OCI-LY7 (cell line): ENCODE data around the gene C7. TPM values are rescaled to one million over a fixed set of nuclear protein-coding genes. Genes with fewer than 3 reads are reported as not detected.
"Not testable (repeated sequence)": the region's sequence is repeated elsewhere in the genome, so short reads cannot be mapped to it uniquely, and the experiment has no call there.

Source experiments
- BruUV-seq: library from RNA; stranded (reverse); fragments of 400-500 nt; replicated peaks from 2 replicates; lab custom pipeline; 2021; lab: Mats Ljungman, UMichigan
- CTCF ChIA-PET: fragments of 300-600 bp; sonication (Branson Sonifier 250); formaldehyde crosslinking; loops from one replicate; lab custom pipeline; 2022; ENCODE audit warnings: antibody characterized with exemption; ENCODE audit not compliant: unreplicated experiment; lab: Charles Lee
- POLR2A ChIA-PET: fragments of 300-600 bp; sonication (Branson Sonifier 250); formaldehyde crosslinking; loops from one replicate; lab custom pipeline; 2022; ENCODE audit warnings: antibody characterized with exemption; lab: Charles Lee
- DNase-seq: peaks from one replicate; pipeline ENCODE4 v3.0.0-alpha.2; 2015; ENCODE audit warnings: low spot score
- H2AFZ ChIP-seq: fragments of 200-600 bp; sonication (generic), shearing (Covaris generic); 2 replicates; pipeline ENCODE4 v1.6.1; 2014; ENCODE audit warnings: mild to moderate bottlenecking, antibody characterized with exemption, low read length, moderate library complexity
- H3K27ac ChIP-seq: fragments of 200-600 bp; sonication (generic); 2 replicates; pipeline ENCODE4 v1.5.1; 2014; ENCODE audit warnings: mixed run types, low read depth, mild to moderate bottlenecking, moderate library complexity, low read length, inconsistent platforms; ENCODE audit not compliant: poor library complexity, severe bottlenecking
- H3K36me3 ChIP-seq: fragments of 200-600 bp; sonication (generic); 2 replicates; pipeline ENCODE4 v1.6.1; 2014; ENCODE audit warnings: mild to moderate bottlenecking, antibody characterized with exemption, low read length, moderate library complexity, mixed read lengths; ENCODE audit not compliant: insufficient read depth
- H3K4me1 ChIP-seq: fragments of 200-600 bp; sonication (generic); 2 replicates; pipeline ENCODE4 v1.5.1; 2014; ENCODE audit warnings: mild to moderate bottlenecking, low read length; ENCODE audit not compliant: insufficient read depth, poor library complexity, severe bottlenecking
- H3K4me2 ChIP-seq: fragments of 200-600 bp; sonication (generic); 2 replicates; pipeline ENCODE4 v1.6.1; 2014; ENCODE audit warnings: mild to moderate bottlenecking, low read length
- H3K4me3 ChIP-seq: fragments of 200-600 bp; sonication (generic); 2 replicates; pipeline ENCODE4 v1.5.1; 2014; ENCODE audit warnings: mild to moderate bottlenecking, low read depth, low read length; ENCODE audit not compliant: poor library complexity, severe bottlenecking
- H3K79me2 ChIP-seq: fragments of 200-600 bp; sonication (generic); 2 replicates; pipeline ENCODE4 v1.6.1; 2016; ENCODE audit warnings: low read depth, mild to moderate bottlenecking, low read length, moderate library complexity, mixed read lengths; ENCODE audit not compliant: insufficient read depth
- H3K9me2 ChIP-seq: fragments of 200-600 bp; sonication (generic); 2 replicates; pipeline ENCODE4 v1.6.1; 2016; ENCODE audit warnings: mild to moderate bottlenecking, low read length, mixed read lengths; ENCODE audit not compliant: insufficient read depth
- H3K9me3 ChIP-seq: fragments of 200-600 bp; sonication (generic); 2 replicates; pipeline ENCODE4 v1.6.1; 2014; ENCODE audit warnings: mild to moderate bottlenecking, mixed run types, low read length, mixed read lengths
- H4K20me1 ChIP-seq: fragments of 200-600 bp; sonication (generic); 2 replicates; pipeline ENCODE4 v1.6.1; 2014; ENCODE audit warnings: mild to moderate bottlenecking, antibody characterized with exemption, low read length, moderate library complexity, mixed read lengths; ENCODE audit not compliant: insufficient read depth
- CTCF ChIP-seq: fragments of 200-600 bp; sonication (generic); conservative IDR thresholded peaks from 2 replicates; pipeline ENCODE4 v1.5.1; 2014; ENCODE audit warnings: mild to moderate bottlenecking, antibody characterized with exemption, low read length, moderate library complexity, mixed read lengths
- EZH2phosphoT487 ChIP-seq: fragments of 200-600 bp; sonication (generic); IDR thresholded peaks from 2 replicates; pipeline ENCODE4 v1.6.1; 2018; ENCODE audit warnings: low read depth, borderline replicate concordance, mild to moderate bottlenecking, mixed run types, antibody characterized with exemption, low read length, moderate library complexity, mixed read lengths
- intact Hi-C: fragments of 100-400 bp; cut with micrococcal nuclease; formaldehyde crosslinking; loops from one replicate; pipeline ENCODE4 v1.10.0; 2022; ENCODE audit not compliant: unreplicated experiment
- total RNA-seq, 2 experiments: library from RNA; depleted of rRNA in 1 of 2; stranded (reverse); fragments of >200 nt in 1 of 2; shearing (Covaris generic) in 1 of 2; gene quantifications; 2 replicates each; pipeline ENCODE4 v1.2.3, GENCODE V29; 2014 to 2022

The C7 gene
- total RNA-seq, 2 experiments from 2014 or later: not detected

GRCh38 chr5:40879163-40879942 lies 29.9 kb upstream of the C7 start:
- no peak overlapping the region for H3K4me3 ChIP-seq
- no peaks in the 10 kb centered on the region for H3K9me2 ChIP-seq
- H3K4me2 ChIP-seq: no peak overlapping the region
- no peaks in the 10 kb centered on the region for H3K9me3 ChIP-seq
- ChIA-PET CTCF (no interaction called here), POLR2A (no interaction called here)
- no TSS peak for BruUV-seq
- no peaks in the 10 kb centered on the region for H4K20me1 ChIP-seq
- TF ChIP-seq EZH2phosphoT487 (no peak), CTCF (peak; percentile 92)
- DNase-seq: peak; percentile 47
- intact Hi-C loops: loop anchor here (1.0 to 10.0 kb wide), 3 partner anchors 124 to 1305 kb away; partner anchors contain the start of gene TTC33
- no peaks in the 10 kb centered on the region for H3K4me1 ChIP-seq
- no peaks in the 10 kb centered on the region for H3K79me2 ChIP-seq
- H2AFZ ChIP-seq: no peak overlapping the region
- H3K27ac ChIP-seq: no peak overlapping the region
- no peaks in the 10 kb centered on the region for H3K36me3 ChIP-seq

- Histone ChIP-seq H3K4me1 (no peaks in the 10 kb centered on the region), H3K4me2 (no peak overlapping the region), H3K4me3 (no peak overlapping the region), H3K79me2 (no peaks in the 10 kb centered on the region), H3K9me3 (no peaks in the 10 kb centered on the region), H3K9me2 (no peaks in the 10 kb centered on the region), H2AFZ (no peak overlapping the region), H3K36me3 (no peaks in the 10 kb centered on the region), H3K27ac (no peak overlapping the region), H4K20me1 (no peaks in the 10 kb centered on the region)
- intact Hi-C loops: no loop called here
- CTCF ChIA-PET: no interaction called here
- TF ChIP-seq EZH2phosphoT487: no peak
- TF ChIP-seq CTCF: no peak
- BruUV-seq: no TSS peak
- DNase-seq: no peak
- POLR2A ChIA-PET: no interaction called here
Measured at GRCh38 chr5:40882291-40882690, 27.0 kb upstream of the C7 start.

GRCh38 chr5:40883051-40883450 lies 26.2 kb upstream of the C7 start:
- H3K4me1 ChIP-seq, intact Hi-C loops, H3K9me2 ChIP-seq, H2AFZ ChIP-seq, DNase-seq, H3K4me3 ChIP-seq, H3K27ac ChIP-seq, H3K79me2 ChIP-seq, BruUV-seq, H3K9me3 ChIP-seq, H4K20me1 ChIP-seq, H3K36me3 ChIP-seq, H3K4me2 ChIP-seq, CTCF ChIA-PET: not testable (repeated sequence)
- POLR2A ChIA-PET: interaction anchor here (0.9 kb wide), 1 partner anchor 113 kb away, joined by 3 read pairs; no protein-coding TSS in a partner anchor

DNA sequence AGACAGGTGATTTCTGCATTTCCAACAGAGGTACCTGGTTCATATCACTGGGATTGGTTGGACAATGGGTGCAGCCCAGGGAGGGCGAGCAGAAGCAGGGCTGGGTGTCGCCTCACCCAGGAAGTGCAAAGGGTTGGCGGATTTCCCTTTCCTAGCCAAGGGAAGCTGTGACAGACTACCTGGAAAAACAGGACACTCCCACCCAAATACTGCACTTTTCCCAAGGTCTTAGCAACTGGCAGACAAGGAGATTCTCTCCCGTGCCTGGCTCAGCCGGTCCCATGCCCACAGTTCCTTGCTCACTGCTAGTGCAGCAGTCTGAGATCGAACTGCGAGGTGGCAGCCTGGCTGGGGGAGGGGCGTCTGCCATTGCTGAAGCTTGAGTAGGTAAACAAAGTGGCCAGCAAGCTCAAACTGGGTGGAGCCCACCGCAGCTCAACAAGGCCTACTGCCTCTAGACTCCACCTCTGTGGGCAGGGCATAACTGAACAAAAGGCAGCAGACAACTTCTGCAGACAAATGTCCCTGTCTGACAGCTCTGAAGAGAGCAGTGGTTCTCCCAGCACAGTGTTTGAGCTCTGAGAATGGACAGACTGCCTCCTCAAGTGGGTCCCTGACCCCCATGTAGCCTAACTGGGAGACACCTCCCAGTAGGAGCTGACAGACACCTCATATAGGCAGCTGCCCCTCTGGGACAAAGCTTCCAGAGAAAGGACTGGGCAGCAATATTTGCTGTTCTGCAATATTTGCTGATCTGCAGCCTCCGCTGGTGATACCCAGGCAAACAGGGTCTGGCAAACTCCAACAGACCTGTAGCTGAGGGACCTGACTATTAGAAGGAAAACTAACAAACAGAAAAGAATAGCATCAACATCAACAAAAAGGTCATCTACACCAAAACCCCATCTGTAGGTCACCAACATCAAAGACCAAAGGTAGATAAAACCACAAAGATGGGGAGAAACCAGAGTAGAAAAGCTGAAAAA lies 13.6 kb upstream of the C7 start:
- DNase-seq, H3K79me2 ChIP-seq, H3K27ac ChIP-seq, H3K36me3 ChIP-seq, H3K4me2 ChIP-seq, H3K4me3 ChIP-seq, H4K20me1 ChIP-seq, intact Hi-C loops, H3K9me2 ChIP-seq, H3K4me1 ChIP-seq, BruUV-seq, H2AFZ ChIP-seq, H3K9me3 ChIP-seq: not testable (repeated sequence)
- CTCF ChIA-PET: interaction anchor here (0.6 kb wide), 1 partner anchor 1819 kb away, joined by 3 read pairs; no protein-coding TSS in a partner anchor
- POLR2A ChIA-PET: interaction anchor here (0.6 kb wide), 1 partner anchor 346 kb away, joined by 3 read pairs; no protein-coding TSS in a partner anchor
